T-helper 2 cell (primary cell): ENCODE results near the gene RAB7B.

Experiments
- DNase-seq, 5 experiments: peaks; one replicate each; pipeline versions ENCODE4 v3.0.0 to v3.0.0-alpha.2; 2012 to 2022

Gene RAB7B

DNA sequence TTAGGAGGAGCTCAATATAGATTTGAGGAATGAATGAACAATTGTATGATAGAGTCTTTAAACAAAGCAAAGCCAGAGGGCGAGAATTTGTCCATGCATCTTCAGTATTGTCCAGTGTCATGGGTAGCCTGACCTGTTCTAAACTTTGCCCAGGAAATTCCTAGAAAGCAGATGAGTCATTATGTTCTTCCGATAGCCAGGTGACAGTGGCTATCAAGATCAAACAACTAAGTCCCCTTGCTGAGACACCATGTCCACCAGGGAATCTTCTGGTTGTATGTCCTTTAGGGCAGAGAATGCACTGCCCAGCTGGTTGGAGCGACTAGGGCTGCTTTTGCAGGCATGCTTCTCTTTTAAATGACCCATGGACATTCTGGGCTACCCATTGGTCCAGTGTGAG, 58.1 kb downstream of the RAB7B start:
- no peak for DNase-seq

DNA sequence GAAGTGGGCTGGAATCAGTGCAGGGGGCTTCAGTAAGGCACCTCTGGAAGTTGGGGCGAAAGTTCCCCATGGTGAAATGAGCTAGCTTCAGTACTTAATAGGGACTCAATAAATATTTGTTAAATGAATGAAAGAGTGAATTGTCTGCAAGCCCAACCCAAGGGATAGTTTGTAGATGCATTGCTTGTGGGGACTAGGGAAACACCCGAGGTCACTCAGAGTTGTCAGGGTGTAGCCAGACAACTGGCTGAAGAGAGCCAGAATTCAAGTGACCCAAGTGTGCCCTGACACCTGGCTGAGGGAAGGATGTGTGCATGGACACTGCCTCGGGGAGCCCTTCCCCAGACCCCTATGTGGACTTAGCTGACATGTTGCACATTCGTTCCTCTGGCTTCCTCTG, 58.7 kb downstream of the RAB7B start:
- no peak for DNase-seq

DNA sequence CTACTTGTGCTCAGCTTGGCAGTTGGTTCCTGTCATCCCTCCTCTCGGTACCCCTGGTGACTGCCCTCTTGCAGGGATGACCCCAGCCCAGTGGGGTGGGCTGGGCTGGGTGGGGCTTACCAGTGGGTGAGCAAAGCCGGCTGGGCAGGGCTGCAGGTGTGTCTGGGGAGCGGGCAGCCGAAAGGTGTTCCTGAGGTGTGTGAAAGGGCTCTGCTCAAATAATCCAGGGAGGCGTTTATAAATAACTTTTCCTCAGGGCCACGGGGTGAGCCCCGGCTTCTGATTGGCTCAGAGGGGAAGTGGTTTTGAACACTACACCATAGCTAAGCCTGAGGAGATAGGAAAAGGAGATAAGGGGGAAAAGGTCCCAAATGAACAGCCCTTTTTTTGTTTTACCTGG, 60.0 kb downstream of the RAB7B start, which contains the start of gene SLC26A9:
TSS of gene SLC26A9 (minus strand) at position 212 of the 400 bp plus-strand sequence. CDS start 7,636 bp downstream, outside the sequence.
- DNase-seq, result no peak

DNA sequence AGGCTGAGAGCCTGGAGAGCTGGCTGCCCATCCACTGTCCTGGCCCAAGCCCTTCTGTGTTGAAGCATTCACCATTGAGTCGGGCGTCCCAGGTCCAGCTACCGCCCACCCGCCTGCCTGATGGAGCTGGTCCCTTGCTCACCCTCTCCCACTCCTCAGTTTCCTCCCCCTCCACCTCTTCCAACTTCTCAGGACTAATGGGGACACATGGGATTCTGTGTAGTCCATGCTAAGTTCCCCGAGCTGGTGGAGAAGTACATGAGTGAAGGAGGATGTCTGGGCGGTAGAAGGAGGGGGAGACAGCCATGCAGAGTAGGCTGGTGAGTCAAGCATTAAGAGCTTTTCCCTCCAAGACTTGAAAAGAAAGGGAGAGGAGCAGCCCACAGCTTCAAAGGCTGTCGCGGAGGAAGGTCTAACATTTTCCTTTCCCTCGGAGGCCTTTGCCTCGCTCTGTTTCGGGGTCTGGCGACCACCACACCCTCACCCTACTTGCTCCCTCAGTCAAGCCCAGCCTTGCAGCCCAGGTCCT, 60.5 kb downstream of the RAB7B start:
- no peak for DNase-seq

DNA sequence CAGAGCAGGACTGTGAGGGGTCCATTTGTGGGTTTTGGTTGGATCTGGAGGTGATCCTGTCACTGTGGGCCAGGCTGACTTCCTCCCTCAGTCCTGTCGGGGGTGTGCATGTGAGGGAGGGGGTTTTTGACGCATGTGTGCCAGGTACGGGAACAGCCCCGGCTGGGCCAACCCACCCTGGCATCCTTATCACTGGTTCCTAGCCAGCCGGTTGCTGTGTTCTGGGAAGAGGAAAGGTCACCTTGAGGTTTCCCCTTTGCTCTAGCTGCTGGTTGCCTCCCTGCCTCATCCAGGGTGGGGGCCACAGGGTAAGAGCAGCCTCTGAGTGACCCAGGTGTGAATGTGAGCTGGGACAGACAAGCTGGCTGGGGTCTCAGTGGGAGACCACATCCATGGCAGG, 62.5 kb downstream of the RAB7B start:
- DNase-seq, result no peak

DNA sequence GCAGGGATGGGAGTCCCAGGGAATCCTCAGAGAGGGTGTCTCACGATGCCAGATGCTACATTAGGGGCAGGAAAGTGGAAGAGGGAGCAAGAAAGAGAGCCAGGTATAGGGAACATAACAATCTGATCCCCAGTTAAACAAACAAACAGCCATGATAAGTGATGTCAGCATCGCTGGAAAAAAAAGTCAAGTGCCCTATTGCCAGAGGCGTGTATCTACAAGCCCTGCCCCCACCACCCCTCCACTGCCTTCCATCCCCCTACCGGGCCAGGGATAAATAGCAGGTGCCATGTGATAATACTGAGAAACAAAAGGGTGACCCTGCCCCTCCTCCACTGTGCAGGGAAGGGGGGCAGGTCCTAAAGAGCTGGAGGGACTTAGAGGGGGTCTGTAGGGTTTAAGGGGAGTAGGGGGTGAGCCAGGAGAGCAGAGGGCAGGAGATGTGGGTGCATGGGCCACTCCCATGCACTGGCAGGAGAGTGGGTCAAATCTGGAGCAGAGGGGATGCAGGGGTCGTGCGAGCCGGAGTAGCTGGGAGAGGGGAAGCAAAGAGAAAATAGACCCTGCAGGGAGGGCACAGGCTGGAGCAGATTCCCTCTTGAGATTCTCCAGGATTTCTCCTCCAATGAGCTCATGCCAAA, 63.4 kb downstream of the RAB7B start:
- DNase-seq, result peak in 1 of 5 experiments; percentile 23

DNA sequence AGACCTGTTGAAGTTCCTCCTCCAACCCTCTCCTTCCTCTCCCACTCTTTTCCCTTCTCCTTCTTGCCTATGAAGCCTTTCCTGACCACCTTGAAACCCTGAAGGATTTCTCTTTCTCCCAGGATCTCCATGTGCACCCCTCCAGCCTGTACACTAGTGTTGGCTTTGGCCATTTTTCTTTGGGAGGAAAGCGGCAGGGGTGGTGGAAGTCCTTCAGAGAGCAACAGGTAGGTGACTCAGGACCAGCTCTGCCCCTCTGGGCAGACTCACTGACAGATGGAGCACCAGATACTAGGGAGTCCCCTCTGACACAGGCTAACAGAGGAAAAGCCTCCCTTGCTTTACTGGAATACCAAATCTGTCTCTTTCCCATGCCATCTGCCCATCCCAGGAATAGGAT, 64.5 kb downstream of the RAB7B start:
- no peak for DNase-seq

DNA sequence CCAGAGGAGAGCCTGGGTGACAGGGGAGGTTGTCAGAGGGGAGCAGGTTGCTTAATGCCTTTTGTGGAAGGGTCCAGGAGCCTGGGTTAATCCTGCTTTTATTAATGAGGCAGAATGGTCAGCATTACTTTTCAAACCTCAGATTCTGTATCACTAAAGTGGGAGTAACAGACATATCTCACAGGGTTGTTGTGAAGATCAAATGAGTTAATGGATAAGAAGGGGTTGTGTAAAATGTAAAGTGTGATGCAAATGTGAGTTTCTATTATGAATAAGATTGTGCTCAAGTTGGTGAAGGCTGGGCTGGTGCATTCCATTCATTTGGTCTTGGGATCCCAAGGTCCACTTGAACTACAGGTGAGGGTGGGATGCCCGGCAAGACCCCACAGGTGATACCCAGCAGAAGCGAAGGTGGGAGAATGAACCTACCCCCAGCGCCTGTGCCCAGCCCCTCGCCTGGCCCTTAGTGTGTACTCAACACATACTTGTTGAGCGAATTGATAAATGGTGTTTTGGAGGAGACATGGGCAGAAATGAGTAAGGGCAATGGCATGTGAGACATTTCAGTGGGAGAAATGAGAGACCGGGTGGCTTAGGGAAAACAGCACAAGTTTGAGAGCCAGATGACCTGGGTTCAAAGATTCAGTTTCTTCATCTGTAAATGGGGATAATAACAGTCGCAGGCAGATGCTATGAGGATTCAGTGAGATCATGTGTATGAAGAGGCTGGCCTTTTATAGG, 66.2 kb downstream of the RAB7B start:
- DNase-seq, result no peak

DNA sequence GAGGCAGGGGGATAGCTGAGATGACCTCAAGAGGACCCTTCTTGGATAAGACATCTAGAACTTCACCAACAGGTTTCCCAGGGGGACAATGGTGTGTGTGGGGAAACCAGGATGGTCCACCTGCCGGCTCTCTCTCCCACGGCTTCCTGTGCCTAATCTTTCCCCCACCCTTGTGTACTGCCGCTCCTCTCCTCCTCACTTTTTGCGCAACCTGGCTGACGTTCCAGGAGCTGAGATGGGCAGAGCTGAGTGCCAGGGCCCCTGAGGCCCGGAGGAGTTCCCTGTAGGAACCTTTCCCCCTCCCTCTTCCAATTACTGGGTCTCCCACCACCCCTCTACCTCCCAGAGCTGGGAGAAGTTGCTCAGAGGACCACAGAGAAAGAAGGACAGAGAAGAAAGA, 66.9 kb downstream of the RAB7B start:
- no peak for DNase-seq

DNA sequence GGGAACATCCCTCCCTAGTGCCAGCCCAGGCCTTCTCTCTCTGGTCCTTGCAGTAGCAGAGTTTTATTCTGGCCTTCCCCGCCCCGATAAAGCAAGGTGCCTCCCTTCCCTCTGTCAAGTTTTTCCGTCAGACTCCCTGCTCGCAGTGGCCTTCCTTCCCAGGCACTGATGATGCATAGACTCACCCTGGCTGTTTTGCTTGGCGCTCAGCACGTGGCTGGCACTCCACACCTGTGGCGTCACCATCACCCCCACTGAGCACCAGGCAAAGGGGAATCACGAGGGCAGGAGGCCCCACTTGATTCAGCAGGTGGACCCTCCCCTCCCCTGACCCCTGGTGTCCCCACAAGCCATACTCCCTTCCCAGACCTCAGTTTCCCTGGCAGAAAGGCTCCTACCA, 67.3 kb downstream of the RAB7B start:
- no peak for DNase-seq

DNA sequence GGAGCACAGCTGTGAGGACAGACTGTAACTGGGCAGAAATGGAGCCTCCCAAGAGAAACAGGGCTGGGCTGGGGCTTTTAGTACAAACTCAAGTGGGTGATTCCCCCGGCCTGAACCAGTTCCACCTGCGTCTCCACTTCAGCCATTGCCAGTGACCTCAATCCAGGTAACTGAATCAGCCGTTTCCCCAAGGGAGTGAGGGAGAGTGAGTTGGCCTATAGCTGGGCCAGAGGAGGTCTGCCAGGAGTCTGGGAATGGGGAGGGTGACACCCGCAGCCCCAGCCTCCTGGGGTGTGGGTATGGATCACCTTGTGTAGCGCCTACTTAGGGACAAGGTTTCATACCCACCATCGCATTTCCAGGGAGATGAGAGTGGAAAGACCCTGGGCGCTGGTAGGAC, 68.4 kb downstream of the RAB7B start:
- no peak for DNase-seq

DNA sequence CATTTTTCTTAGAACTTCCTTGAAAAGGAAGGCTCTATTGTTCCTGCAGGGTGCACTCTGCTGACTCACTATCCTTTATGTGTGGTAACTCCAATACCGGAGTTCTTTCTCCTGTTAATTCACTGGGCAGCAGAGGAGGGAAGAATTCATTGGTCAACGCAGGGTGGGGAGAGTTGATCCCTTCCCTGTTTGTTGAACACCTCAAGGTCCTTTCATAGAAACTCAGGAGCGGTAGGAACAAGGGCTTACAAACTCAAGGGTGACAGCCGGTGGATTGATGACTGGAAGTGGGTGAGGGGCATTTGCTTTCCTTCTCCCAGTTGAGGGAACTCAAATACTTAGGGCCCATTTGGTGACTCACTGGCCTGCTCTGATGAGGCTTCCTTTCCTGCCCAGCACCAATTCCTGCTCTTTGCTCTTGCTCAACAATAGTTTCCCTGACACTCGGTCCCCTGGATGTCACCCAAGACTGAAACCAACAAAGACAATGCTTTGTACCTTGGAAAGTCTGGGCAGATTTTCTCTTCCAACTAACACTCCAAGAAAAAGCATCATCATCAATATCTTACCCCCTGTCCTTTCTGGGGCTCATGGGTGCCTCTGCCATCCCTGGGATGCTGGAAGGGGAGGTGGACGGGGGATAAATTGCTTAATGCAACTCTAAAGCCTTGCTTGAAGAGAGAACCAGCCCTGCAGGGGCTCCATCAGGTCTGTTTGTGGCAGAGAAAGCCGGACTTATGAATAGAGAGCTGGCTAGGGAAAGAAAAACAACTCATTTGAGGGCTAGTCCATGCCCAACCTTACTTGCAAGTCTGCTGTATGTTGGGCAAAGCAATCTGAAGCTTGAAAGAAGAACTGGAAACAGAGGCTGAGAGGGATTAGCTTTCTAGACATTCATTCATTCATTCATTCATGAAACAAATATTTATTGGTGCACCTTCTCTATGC, 69.2 kb downstream of the RAB7B start:
- DNase-seq, result no peak

DNA sequence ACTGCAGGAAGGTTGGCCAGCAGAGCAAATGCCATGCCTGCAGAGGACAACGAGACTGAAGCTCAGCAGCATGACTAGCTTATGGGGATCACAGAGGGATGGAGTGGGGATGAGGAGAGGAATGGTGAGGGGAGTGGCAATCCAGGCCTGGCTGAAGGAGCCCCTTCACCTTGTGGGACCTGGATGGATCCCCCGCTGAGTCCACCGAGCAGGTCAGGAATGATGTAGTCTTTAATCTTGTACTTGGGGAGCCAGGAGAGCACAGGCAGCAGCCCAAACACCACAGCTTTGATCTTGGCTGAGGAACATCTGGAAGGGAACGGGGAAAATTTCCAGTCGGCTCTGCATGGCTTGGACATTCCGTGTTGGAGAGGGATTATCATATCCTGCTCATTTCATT, 70.4 kb downstream of the RAB7B start:
- no peak for DNase-seq

DNA sequence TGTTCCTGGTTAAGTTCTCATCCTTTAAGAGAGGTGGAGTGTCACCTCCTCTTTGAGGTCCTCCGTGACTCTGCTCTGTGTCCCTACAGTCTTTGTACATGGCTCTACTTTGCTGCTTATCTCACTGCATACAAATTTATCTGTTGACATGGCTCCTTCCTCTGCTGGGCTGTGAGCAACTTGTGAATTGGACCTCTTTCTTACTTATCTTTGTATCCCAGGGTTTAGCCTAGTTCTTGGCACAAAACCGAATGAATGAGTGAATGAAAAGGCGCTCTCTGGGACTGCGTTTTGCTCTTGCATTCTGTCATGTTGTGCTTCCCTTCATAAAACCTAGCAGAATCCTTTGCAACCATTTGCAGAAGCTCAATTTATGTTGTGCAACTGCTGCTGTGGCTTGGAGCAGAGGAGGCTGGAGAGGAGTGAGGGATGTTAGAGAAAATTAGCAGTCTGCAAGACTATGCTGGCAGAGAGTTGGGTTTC, 72.4 kb downstream of the RAB7B start:
- DNase-seq, result no peak

DNA sequence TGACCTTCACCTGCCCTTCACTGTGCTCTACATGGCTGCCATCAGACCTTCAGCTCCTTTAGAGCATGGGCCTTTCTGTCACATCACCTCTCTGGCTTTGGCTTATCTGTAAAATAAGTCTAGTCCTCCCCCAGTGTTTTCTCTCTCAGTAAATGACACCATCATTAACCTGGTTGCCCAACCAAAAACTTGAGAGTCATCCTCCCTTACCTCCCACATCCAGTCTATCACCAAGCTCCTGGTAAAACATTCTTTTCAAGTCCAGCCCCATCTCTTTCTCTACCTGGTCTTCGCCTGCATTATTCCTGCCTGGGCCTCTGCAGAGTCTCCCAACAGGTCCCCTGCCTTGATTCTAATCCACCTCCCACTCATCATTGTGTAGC, 73.0 kb downstream of the RAB7B start:
- no peak for DNase-seq

DNA sequence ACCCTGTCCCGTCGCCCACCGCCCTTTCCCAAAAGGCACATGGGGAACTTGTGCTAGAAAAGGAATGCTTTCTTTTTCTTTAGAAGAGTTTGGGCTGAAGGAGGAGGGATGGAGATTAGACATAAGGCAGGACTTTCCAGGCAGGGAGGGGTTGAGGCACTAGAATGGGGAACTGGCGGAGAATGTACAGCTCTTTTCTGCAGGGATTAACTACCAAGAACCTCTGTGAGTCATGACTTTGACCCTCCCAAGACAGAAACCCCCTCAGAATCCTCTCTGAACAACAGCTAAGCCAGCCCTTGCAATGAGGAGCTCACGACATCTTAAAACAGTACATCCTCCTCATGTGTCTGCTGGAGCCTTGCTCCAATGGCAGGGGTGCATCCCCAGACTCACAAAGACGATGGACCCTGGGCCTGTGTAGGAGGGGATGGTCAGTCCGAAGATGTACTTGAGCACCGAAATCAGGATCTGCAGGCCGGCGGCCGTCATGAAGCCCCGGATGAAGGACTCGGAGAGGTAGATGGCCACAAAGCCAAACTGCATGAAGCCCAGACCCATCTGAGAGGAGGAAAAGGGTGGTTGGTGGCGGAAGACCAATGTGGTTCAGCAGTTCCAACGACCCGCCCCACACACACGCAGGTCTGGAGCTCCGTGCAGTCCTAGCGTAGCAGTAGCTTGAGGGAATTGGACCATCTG, 73.5 kb downstream of the RAB7B start:
- DNase-seq, result no peak

DNA sequence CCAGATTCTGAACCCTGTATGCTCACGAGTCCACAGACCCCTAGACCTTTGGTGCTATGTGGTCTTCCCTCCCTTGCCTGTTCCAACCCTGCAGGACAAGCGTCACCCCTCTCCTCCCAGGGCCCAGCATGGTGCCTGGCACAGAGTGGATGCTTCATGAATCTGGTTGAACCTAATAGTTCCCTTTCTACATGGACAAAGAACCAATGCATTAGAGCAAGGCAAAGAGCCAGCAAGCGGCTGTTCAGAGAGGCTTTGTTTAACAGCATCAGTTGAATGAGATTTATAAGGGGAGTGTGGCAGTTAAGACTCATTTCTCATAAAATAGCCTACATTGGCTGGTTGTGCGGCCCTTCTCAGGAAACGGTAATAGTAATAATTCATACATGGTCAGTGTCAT, 74.9 kb downstream of the RAB7B start:
- no peak for DNase-seq

DNA sequence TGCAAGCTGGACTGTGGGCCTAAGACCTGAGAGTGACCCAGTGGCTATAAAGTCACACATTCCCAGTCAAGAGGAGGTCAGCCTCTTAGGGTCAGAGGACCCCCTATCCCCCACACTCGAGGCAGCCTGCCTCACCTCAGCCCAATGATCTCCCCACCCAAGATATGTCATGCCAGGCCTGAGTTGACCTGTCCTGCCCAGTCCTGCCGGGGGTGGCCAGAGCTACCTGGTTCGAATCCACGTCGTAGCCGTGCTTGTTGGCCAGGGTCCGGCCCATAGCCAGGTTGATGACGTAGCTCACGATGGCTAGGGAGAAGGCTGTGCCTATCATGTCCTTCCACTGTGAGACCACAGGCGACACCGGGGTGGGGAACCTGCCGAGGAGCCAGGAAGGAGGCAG, 75.5 kb downstream of the RAB7B start:
- DNase-seq, result no peak

DNA sequence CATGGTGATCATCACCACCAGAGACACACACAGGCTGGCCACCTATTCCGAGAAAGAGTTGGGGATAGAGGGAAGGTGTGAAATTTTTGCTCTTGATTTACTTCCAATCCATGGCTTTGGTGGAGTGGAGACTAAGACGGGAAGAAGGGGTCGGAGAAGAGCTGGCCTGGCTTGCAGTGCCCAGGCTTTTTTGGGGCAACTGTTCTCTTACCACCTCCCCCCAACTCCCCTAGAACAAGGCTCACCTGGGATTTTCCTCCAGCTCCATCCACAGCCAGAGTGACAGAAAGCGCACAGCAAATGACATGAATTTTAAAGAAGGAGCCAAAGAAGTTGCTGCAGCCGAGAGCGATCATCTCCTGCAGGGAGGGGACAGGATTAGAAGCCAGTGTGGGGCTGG, 75.9 kb downstream of the RAB7B start:
- no peak for DNase-seq
